ENCODE measurements around the gene RASGEF1C.
"Not testable (repeated sequence)": the region's sequence is repeated elsewhere in the genome, so short reads cannot be mapped to it uniquely, and the experiment has no call there.

RASGEF1C gene

DNA sequence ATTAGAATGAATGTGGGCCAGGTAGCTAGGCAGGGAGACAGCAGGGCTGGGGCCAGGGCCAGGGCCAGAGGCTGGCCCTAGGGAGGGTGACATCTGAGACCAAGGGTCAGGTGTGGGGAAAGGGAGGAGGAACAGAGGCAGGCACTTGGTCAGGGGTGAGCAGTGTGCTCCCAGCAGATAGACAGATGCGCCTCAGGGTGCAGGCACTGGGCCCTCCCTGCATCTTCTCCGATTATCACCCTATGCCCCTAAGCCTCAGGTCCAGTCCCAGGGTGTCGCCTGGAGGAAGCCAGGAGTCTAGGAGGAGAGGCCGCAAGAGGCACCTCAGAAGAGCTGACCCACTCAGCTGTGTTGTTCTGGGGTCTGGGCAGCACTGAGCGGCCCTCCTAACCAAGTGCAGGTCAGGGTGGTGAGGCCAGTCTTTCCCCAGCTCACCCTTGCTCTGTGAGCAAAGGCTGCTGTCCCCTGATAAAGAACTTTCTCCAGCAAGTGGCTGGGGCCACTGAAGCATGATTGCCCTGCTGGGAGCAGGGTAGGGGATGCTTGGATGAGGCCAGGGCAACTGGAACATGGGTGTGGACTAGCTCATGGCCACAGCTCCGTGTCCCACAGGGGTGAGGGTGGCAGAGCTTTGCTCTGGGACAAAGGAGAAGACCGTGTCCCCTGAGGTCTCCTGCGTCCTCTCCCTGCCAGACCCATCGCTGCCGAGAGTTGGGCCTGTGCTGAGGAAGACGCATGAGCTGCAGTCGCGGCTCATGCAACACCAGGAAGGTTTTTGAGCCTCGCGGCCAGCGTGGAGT, 2.1 kb upstream of the RASGEF1C start:
- Histone ChIP-seq H3K27ac (no peak overlapping the region), H3K27me3 (peaks cover 73% of the 10 kb centered on the region), H3K9me3 (no peaks in the 10 kb centered on the region), H3K4me1 (ENCODE audit: control insufficient read depth in 1 of 2, insufficient read depth in 1 of 2, low read depth in 1 of 2, low read length in 1 of 2) (peaks cover 0 to 5% of the 10 kb centered on the region in 2 experiments), H3K36me3 (no peaks in the 10 kb centered on the region), H3K4me3 (ENCODE audit: low read depth in 1 of 2, low read length in 1 of 2) (no peak overlapping the region)
- TF ChIP-seq, protein P1, sequence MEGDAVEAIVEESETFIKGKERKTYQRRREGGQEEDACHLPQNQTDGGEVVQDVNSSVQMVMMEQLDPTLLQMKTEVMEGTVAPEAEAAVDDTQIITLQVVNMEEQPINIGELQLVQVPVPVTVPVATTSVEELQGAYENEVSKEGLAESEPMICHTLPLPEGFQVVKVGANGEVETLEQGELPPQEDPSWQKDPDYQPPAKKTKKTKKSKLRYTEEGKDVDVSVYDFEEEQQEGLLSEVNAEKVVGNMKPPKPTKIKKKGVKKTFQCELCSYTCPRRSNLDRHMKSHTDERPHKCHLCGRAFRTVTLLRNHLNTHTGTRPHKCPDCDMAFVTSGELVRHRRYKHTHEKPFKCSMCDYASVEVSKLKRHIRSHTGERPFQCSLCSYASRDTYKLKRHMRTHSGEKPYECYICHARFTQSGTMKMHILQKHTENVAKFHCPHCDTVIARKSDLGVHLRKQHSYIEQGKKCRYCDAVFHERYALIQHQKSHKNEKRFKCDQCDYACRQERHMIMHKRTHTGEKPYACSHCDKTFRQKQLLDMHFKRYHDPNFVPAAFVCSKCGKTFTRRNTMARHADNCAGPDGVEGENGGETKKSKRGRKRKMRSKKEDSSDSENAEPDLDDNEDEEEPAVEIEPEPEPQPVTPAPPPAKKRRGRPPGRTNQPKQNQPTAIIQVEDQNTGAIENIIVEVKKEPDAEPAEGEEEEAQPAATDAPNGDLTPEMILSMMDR (IDR thresholded peaks at IDR 0.05) = no peak

DNA sequence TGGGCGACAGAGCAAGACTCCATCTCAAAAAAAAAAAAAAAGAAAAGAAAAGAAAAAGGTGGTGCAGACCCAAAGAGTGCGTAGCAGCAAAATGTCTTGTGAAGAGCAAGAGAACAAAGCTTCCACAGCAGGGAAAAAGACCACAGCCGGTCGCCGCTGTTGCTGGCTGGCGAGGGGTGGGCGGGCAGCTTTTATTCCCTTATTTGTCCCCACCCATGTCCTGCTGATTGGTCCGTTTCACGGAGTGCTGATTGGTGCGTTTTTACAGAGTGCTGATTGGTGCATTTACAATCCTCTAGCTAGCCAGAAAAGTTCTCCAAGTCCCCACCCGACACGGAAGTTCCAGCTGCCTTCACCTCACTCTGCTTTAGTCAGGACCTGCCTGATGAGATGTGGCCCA, 1.1 kb upstream of the RASGEF1C start:
- not testable (repeated sequence) for H3K36me3 ChIP-seq; H3K27ac ChIP-seq; H3K4me3 ChIP-seq (ENCODE audit: low read depth in 1 of 2, low read length in 1 of 2); H3K9me3 ChIP-seq; H3K4me1 ChIP-seq (ENCODE audit: control insufficient read depth in 1 of 2, insufficient read depth in 1 of 2, low read depth in 1 of 2, low read length in 1 of 2)
- peaks cover 83% of the 10 kb centered on the region for H3K27me3 ChIP-seq

DNA sequence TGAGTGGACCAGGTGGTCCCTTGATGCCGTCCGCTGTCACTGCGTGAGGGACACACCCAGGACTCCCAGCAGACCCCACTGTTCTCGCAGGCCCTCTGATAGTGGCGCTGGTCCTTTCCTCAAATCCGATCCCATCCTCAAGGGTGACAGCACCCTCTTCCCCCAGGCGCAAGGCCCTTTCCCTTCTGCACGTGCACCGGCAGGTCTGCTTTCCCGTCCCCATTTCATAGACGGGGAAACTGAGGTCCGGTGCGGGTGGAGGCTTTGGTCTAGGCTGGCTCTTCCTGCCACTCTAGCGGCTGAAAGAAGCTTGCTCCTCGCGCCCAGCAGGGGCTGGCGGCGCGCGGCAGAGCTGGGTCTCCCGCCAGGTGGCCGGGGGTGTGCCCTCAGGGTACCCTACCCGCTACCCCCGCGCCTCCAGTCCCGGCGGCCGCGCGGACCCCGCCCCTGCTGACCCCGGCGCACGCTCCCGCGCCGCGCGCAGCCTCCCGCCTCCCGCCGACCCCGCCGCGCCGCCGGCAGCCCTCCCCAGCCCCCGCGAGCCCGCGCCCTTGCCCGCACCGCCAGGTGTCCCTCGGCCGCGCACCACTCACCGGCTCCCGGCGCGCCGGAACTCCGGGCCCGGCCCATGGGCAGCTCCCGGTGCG, 453 bp downstream of the RASGEF1C start:
- peaks cover 79% of the 10 kb centered on the region for H3K27me3 ChIP-seq
- no peaks in the 10 kb centered on the region for H3K36me3 ChIP-seq
- H3K9me3 ChIP-seq = no peaks in the 10 kb centered on the region
- peaks cover 0 to 5% of the 10 kb centered on the region in 2 experiments for H3K4me1 ChIP-seq (ENCODE audit: control insufficient read depth in 1 of 2, insufficient read depth in 1 of 2, low read depth in 1 of 2, low read length in 1 of 2)
- TF ChIP-seq, protein P1 (IDR thresholded peaks at IDR 0.05) = no peak
- H3K27ac ChIP-seq = no peak overlapping the region
- no peak overlapping the region for H3K4me3 ChIP-seq (ENCODE audit: low read depth in 1 of 2, low read length in 1 of 2)

DNA sequence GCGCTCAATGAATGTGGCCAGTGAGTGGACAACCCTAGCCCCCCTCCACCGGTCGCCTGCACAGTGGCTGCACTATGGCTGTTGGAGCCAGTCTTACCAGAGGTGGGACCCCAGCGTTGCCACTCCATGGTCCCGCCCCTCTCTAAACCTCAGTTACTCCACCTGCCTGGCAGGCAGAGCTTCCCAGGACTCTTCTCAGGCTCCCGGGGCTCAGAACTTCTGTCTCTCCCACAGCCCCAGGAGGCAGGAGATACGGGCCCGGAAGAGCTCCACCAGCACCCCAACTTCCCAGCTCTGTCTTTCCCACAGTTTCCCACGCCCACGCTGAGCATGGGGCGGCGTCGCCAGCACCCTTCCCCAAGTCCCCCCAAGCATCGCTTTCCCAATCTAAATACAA, 975 bp downstream of the RASGEF1C start:
- Histone ChIP-seq H3K36me3 (no peaks in the 10 kb centered on the region), H3K27ac (no peak overlapping the region), H3K4me1 (ENCODE audit: control insufficient read depth in 1 of 2, insufficient read depth in 1 of 2, low read depth in 1 of 2, low read length in 1 of 2) (peaks cover 0 to 5% of the 10 kb centered on the region in 2 experiments), H3K27me3 (peaks cover 75% of the 10 kb centered on the region), H3K9me3 (no peaks in the 10 kb centered on the region), H3K4me3 (ENCODE audit: low read depth in 1 of 2, low read length in 1 of 2) (no peak overlapping the region)
- TF ChIP-seq, protein P1 (IDR thresholded peaks at IDR 0.05) = no peak

DNA sequence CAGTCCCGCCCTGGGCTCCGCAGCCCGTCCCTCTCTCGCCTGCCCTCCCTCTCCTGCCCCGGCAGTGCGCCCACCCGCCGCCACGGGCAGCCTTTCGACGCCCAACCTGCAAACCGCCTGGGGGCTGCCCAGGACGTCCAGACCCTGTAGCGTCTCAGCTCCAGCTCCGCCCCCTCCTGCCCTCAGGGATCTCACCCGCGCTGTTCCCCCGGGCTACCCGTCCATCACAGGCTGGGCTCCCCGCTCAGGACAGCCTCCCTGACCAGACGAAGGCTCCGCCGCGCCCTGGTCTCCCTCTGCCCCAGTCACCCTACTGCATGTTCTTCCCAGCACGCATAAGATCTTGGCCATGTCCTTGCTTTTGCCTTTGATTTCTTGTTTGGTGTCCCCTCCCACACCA, 1.4 kb downstream of the RASGEF1C start:
- TF ChIP-seq, protein P1 (IDR thresholded peaks at IDR 0.05) = no peak
- Histone ChIP-seq H3K27ac (no peak overlapping the region), H3K27me3 (peaks cover 71% of the 10 kb centered on the region), H3K9me3 (no peaks in the 10 kb centered on the region), H3K36me3 (no peaks in the 10 kb centered on the region), H3K4me1 (ENCODE audit: control insufficient read depth in 1 of 2, insufficient read depth in 1 of 2, low read depth in 1 of 2, low read length in 1 of 2) (peaks cover 0 to 5% of the 10 kb centered on the region in 2 experiments), H3K4me3 (ENCODE audit: low read depth in 1 of 2, low read length in 1 of 2) (no peak overlapping the region)

DNA sequence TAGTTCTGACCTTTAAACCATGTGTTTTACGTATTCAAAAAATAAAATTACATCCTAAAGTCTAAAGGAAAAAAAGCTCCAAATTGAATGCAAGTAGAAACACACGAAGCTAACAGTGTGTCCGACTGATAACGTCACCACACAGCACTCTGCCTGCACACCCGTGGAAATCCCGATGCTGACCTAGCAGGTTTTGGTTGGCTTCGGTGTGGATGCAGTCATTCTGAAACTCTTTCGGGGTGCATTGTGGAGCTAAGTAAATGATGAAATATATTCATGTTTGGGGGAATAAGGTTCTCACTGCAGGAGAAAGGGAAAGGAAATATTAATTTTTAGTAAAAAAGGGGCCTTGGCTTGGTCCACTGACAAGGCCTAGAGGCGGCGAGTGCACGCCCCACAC, 2.0 kb downstream of the RASGEF1C start:
- no peaks in the 10 kb centered on the region for H3K36me3 ChIP-seq

More for the DNA sequence above, 2.0 kb downstream of the RASGEF1C start:
- peaks cover 65% of the 10 kb centered on the region for H3K27me3 ChIP-seq
- peaks cover 0 to 5% of the 10 kb centered on the region in 2 experiments for H3K4me1 ChIP-seq (ENCODE audit: control insufficient read depth in 1 of 2, insufficient read depth in 1 of 2, low read depth in 1 of 2, low read length in 1 of 2)
- no peaks in the 10 kb centered on the region for H3K9me3 ChIP-seq
- no peak overlapping the region for H3K27ac ChIP-seq
- no peak overlapping the region for H3K4me3 ChIP-seq (ENCODE audit: low read depth in 1 of 2, low read length in 1 of 2)
- TF ChIP-seq, protein P1 (IDR thresholded peaks at IDR 0.05) = no peak
